Endothelial cell of umbilical vein (primary cell): ENCODE measurements around the gene CNTLN. TPM values are rescaled to one million over a fixed set of nuclear protein-coding genes. Genes with fewer than 3 reads are reported as not detected.

Experiments
- BruUV-seq: library from RNA; stranded (reverse); fragments of 400-500 nt; replicated peaks from 2 replicates; lab custom pipeline; 2021; lab: Mats Ljungman, UMichigan
- CTCF ChIA-PET: fragments of 300-600, 350-600 bp; sonication (Branson Sonifier 250); formaldehyde crosslinking; loops from one replicate; lab custom pipeline; 2021; ENCODE audit warnings: antibody characterized with exemption, inconsistent platforms; lab: Charles Lee
- POLR2A ChIA-PET: fragments of 300-600, 350-600 bp; sonication (Branson Sonifier 250); formaldehyde crosslinking; loops from one replicate; lab custom pipeline; 2021; ENCODE audit warnings: antibody characterized with exemption, inconsistent platforms; lab: Charles Lee
- DNase-seq: peaks from one replicate; pipeline ENCODE4 v3.0.0-alpha.2; 2011; ENCODE audit warnings: low read depth, low spot score
- FAIRE-seq: peaks from 2 replicates; lab custom pipeline; 2011; peaks lifted over from hg19 to GRCh38; lab: Jason Lieb, UNC
- H2AFZ ChIP-seq: 2 replicates; pipeline ENCODE4 v1.6.0; 2012; ENCODE audit warnings: low read depth, low read length, control low read depth, inconsistent platforms
- H3K27ac ChIP-seq: 2 replicates; pipeline ENCODE4 v1.5.1; 2011; ENCODE audit warnings: low read depth, mild to moderate bottlenecking, control low read depth, low read length, moderate library complexity; ENCODE audit not compliant: insufficient read depth
- H3K27me3 ChIP-seq, 2 experiments: 2 replicates each; pipeline versions ENCODE4 v1.6.0 to v1.6.1; 2011; ENCODE audit warnings: low read length in 2 of 2, mixed read lengths in 1 of 2; ENCODE audit not compliant: control insufficient read depth in 2 of 2, insufficient read depth in 2 of 2
- H3K36me3 ChIP-seq, 2 experiments: 2 replicates in 1 of 2; 3 replicates in 1 of 2; pipeline ENCODE4 v1.5.1; 2011; ENCODE audit warnings: low read length in 2 of 2, mild to moderate bottlenecking in 1 of 2, moderate library complexity in 1 of 2; ENCODE audit not compliant: control insufficient read depth in 2 of 2, insufficient read depth in 2 of 2; ENCODE audit errors: extremely low read depth in 1 of 2
- H3K4me1 ChIP-seq: 3 replicates; pipeline ENCODE4 v1.5.1; 2011; ENCODE audit warnings: mild to moderate bottlenecking, low read length; ENCODE audit not compliant: control insufficient read depth, insufficient read depth; ENCODE audit errors: extremely low read depth
- H3K4me2 ChIP-seq: 2 replicates; pipeline ENCODE4 v1.6.1; 2011; ENCODE audit warnings: low read length, control low read depth, mixed read lengths; ENCODE audit not compliant: insufficient read depth
- H3K4me3 ChIP-seq, 3 experiments: fragments of 200-600 bp in 1 of 3; sonication (generic), shearing (Covaris generic) in 1 of 3; replicated peaks in 1 of 3; 2 replicates each; pipeline ENCODE4 v1.5.1; 2011 to 2016; ENCODE audit warnings: control low read depth in 3 of 3, low read length in 3 of 3, mild to moderate bottlenecking in 2 of 3, inconsistent platforms in 1 of 3, low read depth in 1 of 3, moderate library complexity in 1 of 3; ENCODE audit not compliant: insufficient read depth in 1 of 3
- H3K79me2 ChIP-seq: 2 replicates; pipeline ENCODE4 v1.6.0; 2012; ENCODE audit warnings: low read length, inconsistent platforms; ENCODE audit not compliant: control insufficient read depth, insufficient read depth
- H3K9ac ChIP-seq: replicated peaks from 2 replicates; pipeline ENCODE3; 2011; ENCODE audit warnings: low read length, control low read depth; ENCODE audit not compliant: insufficient read depth; ENCODE audit errors: extremely low read depth
- H3K9me1 ChIP-seq: replicated peaks from 3 replicates; pipeline ENCODE4 v1.6.0; 2011; ENCODE audit warnings: mild to moderate bottlenecking, low read length; ENCODE audit not compliant: control insufficient read depth, insufficient read depth; ENCODE audit errors: extremely low read depth
- H3K9me3 ChIP-seq: replicated peaks from 2 replicates; pipeline ENCODE4 v1.5.1; 2012; ENCODE audit warnings: low read length, inconsistent platforms; ENCODE audit not compliant: control insufficient read depth, insufficient read depth
- H4K20me1 ChIP-seq: replicated peaks from 2 replicates; pipeline ENCODE3; 2011; ENCODE audit warnings: mild to moderate bottlenecking, low read length; ENCODE audit not compliant: control insufficient read depth, insufficient read depth; ENCODE audit errors: extremely low read depth
- CTCF ChIP-seq, 2 donors: IDR thresholded peaks; 1 replicate in 1 of 2; 2 replicates in 1 of 2; pipeline ENCODE4 v1.5.1; 2011; ENCODE audit warnings: low read length in 2 of 2, mild to moderate bottlenecking in 2 of 2, moderate library complexity in 2 of 2, control low read depth in 1 of 2, inconsistent platforms in 1 of 2, low read depth in 1 of 2; ENCODE audit not compliant: insufficient read depth in 1 of 2; ENCODE audit errors: extremely low read depth in 1 of 2
- EZH2 ChIP-seq: IDR thresholded peaks from 2 replicates; pipeline ENCODE4 v1.6.1; 2012; ENCODE audit warnings: borderline replicate concordance, low read depth, mild to moderate bottlenecking, moderate library complexity, low read length, inconsistent platforms; ENCODE audit not compliant: severe bottlenecking
- FOS ChIP-seq: IDR thresholded peaks from 2 replicates; pipeline ENCODE4 v1.6.1; 2011; ENCODE audit warnings: mild to moderate bottlenecking, low read length, moderate library complexity, borderline replicate concordance; ENCODE audit not compliant: insufficient read depth
- GATA2 ChIP-seq: IDR thresholded peaks from 2 replicates; pipeline ENCODE4 v1.7.0; 2011; ENCODE audit warnings: low read depth, mild to moderate bottlenecking, moderate library complexity, mixed read lengths, low read length; ENCODE audit not compliant: insufficient read length, insufficient read depth
- JUN ChIP-seq: IDR thresholded peaks from 2 replicates; pipeline ENCODE4 v1.6.1; 2011; ENCODE audit warnings: borderline replicate concordance, low read depth; ENCODE audit not compliant: insufficient read length, insufficient read depth
- MAX ChIP-seq: IDR thresholded peaks from 2 replicates; pipeline ENCODE4 v1.6.1; 2011; ENCODE audit not compliant: insufficient read depth, insufficient read length
- MYC ChIP-seq: IDR thresholded peaks from one replicate; pipeline ENCODE4 v1.6.1; 2011; ENCODE audit warnings: mild to moderate bottlenecking, low read depth, low read length
- POLR2A ChIP-seq: IDR thresholded peaks from 2 replicates; pipeline ENCODE4 v1.6.1; 2012; ENCODE audit warnings: low read depth, mild to moderate bottlenecking, control low read depth, low read length
- POLR2AphosphoS5 ChIP-seq: IDR thresholded peaks from 2 replicates; pipeline ENCODE4 v1.6.1; 2012; ENCODE audit warnings: low read depth, mild to moderate bottlenecking, control low read depth, low read length, moderate library complexity; ENCODE audit not compliant: insufficient read depth
- dilution Hi-C: fragments of 300-500 bp; cut with MboI; formaldehyde crosslinking; loops from one replicate; pipeline ENCODE4 v1.15.0; 2019; ENCODE audit warnings: low sequenced_read_pairs; ENCODE audit not compliant: extremely low pct_ligation_motif_present
- intact Hi-C: fragments of 100-400 bp; cut with micrococcal nuclease; formaldehyde crosslinking; loops from one replicate; pipeline ENCODE4 v1.10.0; 2022
- polyA plus RNA-seq, 4 experiments: library from polyadenylated mRNA; depleted of rRNA in 3 of 4; stranded (reverse) in 3 of 4; unstranded in 1 of 4; fragments of >200 nt; gene quantifications; 2 replicates each; pipeline versions ENCODE4 v1.2.1 to v1.2.3, GENCODE V29; 2011 to 2012; ENCODE audit warnings: missing spikeins in 1 of 4
- total RNA-seq: library from RNA; stranded (reverse); gene quantifications from 2 replicates; pipeline ENCODE4 v1.2.3, GENCODE V29; 2021

The CNTLN gene
- total and polyA plus RNA-seq, 2 donors (not counting 3 experiments of a cell fraction or from before 2014, with no cell fraction given): 3.5 to 15.8 TPM

- TF ChIP-seq FOS (no peak), POLR2AphosphoS5 (no peak), POLR2A (no peak), JUN (no peak)
- H3K4me1 ChIP-seq: no peaks in the 10 kb centered on the region
Observed at GRCh38 chr9:17490110-17490509, 355.3 kb downstream of the CNTLN start.

GRCh38 chr9:17491780-17492179 lies 356.9 kb downstream of the CNTLN start:
- H3K4me2 ChIP-seq: no peak overlapping the region
- BruUV-seq: no TSS peak
- FAIRE-seq: no peak
- ChIA-PET CTCF (no interaction called here), POLR2A (no interaction called here)
- H3K9me3 ChIP-seq: no peaks in the 10 kb centered on the region
- no peak overlapping the region for H3K9ac ChIP-seq
- H2AFZ ChIP-seq: no peak overlapping the region
- DNase-seq: no peak
- no peaks in the 10 kb centered on the region for H3K27me3 ChIP-seq
- no peak overlapping the region for H3K4me3 ChIP-seq
- no peak overlapping the region for H3K27ac ChIP-seq
- dilution Hi-C loops (no loop called here), intact Hi-C loops (no loop called here)
- no peaks in the 10 kb centered on the region for H4K20me1 ChIP-seq
- no peaks in the 10 kb centered on the region for H3K79me2 ChIP-seq
- H3K36me3 ChIP-seq: no peaks in the 10 kb centered on the region
- TF ChIP-seq MYC (no peak), MAX (no peak), JUN (no peak), FOS (no peak), POLR2A (no peak), EZH2 (no peak), CTCF (IDR thresholded peaks at IDR 0.05; ENCODE audit: extremely low read depth in 1 of 2, insufficient read depth in 1 of 2, low read depth in 1 of 2, low read length in 2 of 2) (no peak), GATA2 (no peak), POLR2AphosphoS5 (no peak)
- H3K9me1 ChIP-seq: no peaks in the 10 kb centered on the region
- H3K4me1 ChIP-seq: no peaks in the 10 kb centered on the region

More at GRCh38 chr9:17490110-17490509, 355.3 kb downstream of the CNTLN start:
- Histone ChIP-seq H3K27ac (no peak overlapping the region), H4K20me1 (no peaks in the 10 kb centered on the region), H3K9me3 (no peaks in the 10 kb centered on the region), H3K79me2 (no peaks in the 10 kb centered on the region), H3K9me1 (no peaks in the 10 kb centered on the region), H3K27me3 (no peaks in the 10 kb centered on the region), H3K4me2 (no peak overlapping the region), H2AFZ (no peak overlapping the region), H3K4me3 (no peak overlapping the region), H3K9ac (no peak overlapping the region), H3K36me3 (no peaks in the 10 kb centered on the region)
- DNase-seq (no peak), FAIRE-seq (no peak)
- no TSS peak for BruUV-seq
- ChIA-PET CTCF (no interaction called here), POLR2A (no interaction called here)
- dilution Hi-C loops: no loop called here
- intact Hi-C loops: no loop called here
